ENCODE data around the gene HSF4.

- no peak for TF ChIP-seq CTCF (IDR thresholded peaks at IDR 0.05)
- TF ChIP-seq POLR2A (IDR thresholded peaks at IDR 0.05) = no peak
These were observed 466 bp upstream of the HSF4 start for GRCh38 chr16:67163999-67164558.
